Astrocyte (in vitro differentiated cells and primary cell): ENCODE results near the gene RALGPS1.

ENCODE experiments used
- CTCF ChIP-seq: IDR thresholded peaks from 2 replicates; pipeline ENCODE4 v1.5.1; 2011; ENCODE audit warnings: low read depth, mild to moderate bottlenecking, inconsistent platforms, low read length, moderate library complexity; ENCODE audit not compliant: insufficient read depth
- EZH2 ChIP-seq: IDR thresholded peaks from 2 replicates; pipeline ENCODE4 v1.6.1; 2012; ENCODE audit warnings: mild to moderate bottlenecking, low read length, inconsistent platforms; ENCODE audit not compliant: insufficient read depth

- TF ChIP-seq CTCF = no peak
- no peak for TF ChIP-seq EZH2
These were observed 204.2 kb downstream of the RALGPS1 start for GRCh38 chr9:127118597-127119319.
